Measurements from ENCODE around the gene FHAD1. TPM values are rescaled to one million over a fixed set of nuclear protein-coding genes. Genes with fewer than 3 reads are reported as not detected.

FHAD1 gene
- total RNA-seq, 3 donors from 2014 or later (not counting 1 experiment from before 2014, with no cell fraction given), result 0.72 to 1.9 (median 1.7) TPM

DNA sequence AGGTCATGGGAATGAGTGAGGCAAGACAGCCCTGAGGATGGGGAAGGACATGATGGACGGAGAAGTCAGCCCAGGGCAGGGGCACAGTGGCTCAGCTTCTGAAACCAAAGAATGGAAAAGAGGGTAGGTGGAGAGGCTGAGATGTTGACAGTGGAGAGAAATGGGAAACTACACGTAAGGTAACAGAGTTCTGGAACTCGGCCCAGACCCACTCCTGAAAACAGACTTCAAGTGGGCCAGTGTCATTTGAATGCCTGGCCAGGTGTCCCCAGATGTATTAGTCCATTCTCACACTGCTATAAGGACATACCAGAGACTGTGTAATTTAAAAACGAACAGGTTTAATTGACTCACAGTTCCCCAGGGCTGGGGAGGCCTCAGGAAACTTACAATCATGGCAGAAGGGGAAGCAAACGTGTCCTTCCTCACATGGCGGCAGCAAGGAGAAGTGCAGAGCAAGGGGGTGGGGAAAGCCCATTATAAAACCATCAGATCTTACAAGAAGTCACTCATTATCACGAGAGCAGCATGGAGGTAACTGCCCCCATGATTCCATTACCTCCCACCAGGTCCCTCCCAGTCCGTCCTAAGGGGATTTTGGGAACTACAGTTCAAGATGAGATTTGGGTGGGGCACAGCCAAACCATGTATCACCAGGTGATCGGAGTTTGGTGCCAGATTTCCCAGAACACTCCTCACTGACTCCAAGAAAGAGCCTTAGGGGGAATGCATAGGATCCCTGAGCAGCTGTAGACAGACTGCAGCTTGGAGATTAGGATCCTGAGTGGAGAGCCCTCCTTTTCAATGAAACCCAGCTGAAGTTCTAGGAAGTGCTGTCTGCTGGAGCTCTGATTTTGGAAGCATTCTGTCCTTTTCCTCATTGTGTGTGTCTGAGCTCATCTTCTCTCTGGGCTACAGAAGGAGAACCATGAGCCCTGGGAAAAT, 40.3 kb downstream of the FHAD1 start:
- H3K27me3 ChIP-seq (ENCODE audit: control insufficient read depth, insufficient read depth, low read length), result no peaks in the 10 kb centered on the region
- intact Hi-C loops (cut with micrococcal nuclease), result no loop called here
- H3K4me1 ChIP-seq (ENCODE audit: control insufficient read depth, insufficient read depth, low read length), result no peaks in the 10 kb centered on the region
- Mint-ChIP-seq H3K4me3 (no peak overlapping the region), H3K9me3 (no peaks in the 10 kb centered on the region), H3K27me3 (ENCODE audit: low read depth in 2 of 2) (peaks cover 2 to 14% of the 10 kb centered on the region in 2 donors), H3K27ac (no peak overlapping the region), H3K36me3 (no peaks in the 10 kb centered on the region), H3K4me1 (no peaks in the 10 kb centered on the region)
- ATAC-seq (no peak), DNase-seq (no peak)
- no peak overlapping the region for H3K27ac ChIP-seq (ENCODE audit: low read length)
- H3K36me3 ChIP-seq (ENCODE audit: control insufficient read depth, insufficient read depth, low read length), result no peaks in the 10 kb centered on the region
- H3K9me3 ChIP-seq (ENCODE audit: control insufficient read depth, insufficient read depth, low read length), result no peaks in the 10 kb centered on the region
- no peak for TF ChIP-seq CTCF (IDR thresholded peaks at IDR 0.05)
- 76% methylated on average over 4 of the region's 9 CpGs for WGBS (ENCODE audit: insufficient coverage)
- no peak overlapping the region for H3K4me3 ChIP-seq (ENCODE audit: low read length)

DNA sequence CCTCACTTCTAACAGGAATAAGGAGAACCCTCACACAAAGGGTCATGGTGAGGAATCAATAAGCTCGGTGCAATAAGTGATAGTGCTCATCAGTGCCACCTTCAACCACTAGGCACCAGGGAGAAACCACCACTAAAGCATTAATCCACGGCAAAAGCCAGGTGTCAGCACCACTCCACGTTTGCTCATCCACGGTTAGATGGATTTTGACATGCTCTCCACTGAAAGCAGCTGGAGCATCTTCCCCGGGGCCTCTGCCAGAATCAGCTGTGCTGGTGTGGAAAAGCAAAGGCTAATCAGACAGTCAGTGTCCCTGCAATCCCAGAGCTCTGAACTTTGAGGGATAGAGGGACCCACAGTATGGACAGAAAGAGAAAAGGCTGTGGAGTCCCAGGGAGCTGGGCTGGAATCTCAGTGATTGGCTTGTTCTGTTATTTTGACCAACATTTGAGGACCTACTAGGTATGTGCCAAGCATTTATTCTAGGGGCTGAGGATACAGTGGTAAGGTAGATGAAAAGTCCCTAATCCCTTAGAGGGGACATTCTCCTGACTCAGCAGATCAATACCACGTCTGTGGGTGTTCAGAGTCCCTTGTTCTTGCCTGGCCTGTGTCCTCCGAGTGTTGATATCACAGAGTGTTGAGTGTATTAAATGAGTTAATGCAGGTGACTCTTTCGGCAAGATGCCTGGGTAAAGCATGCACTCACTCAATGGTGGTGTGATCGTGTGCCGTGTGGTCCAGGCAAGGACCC, 41.3 kb downstream of the FHAD1 start:
- no peaks in the 10 kb centered on the region for H3K36me3 ChIP-seq (ENCODE audit: control insufficient read depth, insufficient read depth, low read length)
- no peaks in the 10 kb centered on the region for H3K4me1 ChIP-seq (ENCODE audit: control insufficient read depth, insufficient read depth, low read length)
- no peak overlapping the region for H3K4me3 ChIP-seq (ENCODE audit: low read length)
- ATAC-seq, result no peak
- 84% methylated on average over 10 of the region's 10 CpGs for WGBS (ENCODE audit: insufficient coverage)
- H3K9me3 ChIP-seq (ENCODE audit: control insufficient read depth, insufficient read depth, low read length), result no peaks in the 10 kb centered on the region
- Mint-ChIP-seq H3K27me3 (ENCODE audit: low read depth in 2 of 2) (peaks cover 2 to 14% of the 10 kb centered on the region in 2 donors), H3K9me3 (no peaks in the 10 kb centered on the region), H3K4me3 (no peak overlapping the region), H3K36me3 (no peaks in the 10 kb centered on the region), H3K27ac (no peak overlapping the region), H3K4me1 (no peaks in the 10 kb centered on the region)
- no peaks in the 10 kb centered on the region for H3K27me3 ChIP-seq (ENCODE audit: control insufficient read depth, insufficient read depth, low read length)
- H3K27ac ChIP-seq (ENCODE audit: low read length), result no peak overlapping the region
- DNase-seq, result no peak
- no peak for TF ChIP-seq CTCF (IDR thresholded peaks at IDR 0.05)
- intact Hi-C loops (cut with micrococcal nuclease), result no loop called here

DNA sequence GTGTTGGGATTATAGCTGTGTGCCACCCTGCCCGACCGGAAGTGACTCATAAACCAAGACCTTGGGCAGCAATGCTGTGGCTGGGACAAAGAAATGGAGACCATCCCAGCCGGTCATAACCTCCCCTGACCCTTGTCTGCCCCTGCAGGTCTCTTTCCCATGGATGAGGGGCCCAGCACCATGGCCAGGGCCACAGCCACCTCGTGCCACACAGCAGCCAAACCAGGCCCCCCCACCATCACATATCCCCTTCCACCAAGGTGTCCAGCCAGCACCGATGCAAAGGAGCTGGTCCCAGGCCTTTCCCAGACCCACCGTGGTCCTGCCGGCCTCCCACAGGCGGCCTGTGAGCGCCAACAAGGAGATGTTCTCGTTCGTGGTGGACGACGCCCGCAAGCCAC, 42.2 kb downstream of the FHAD1 start:
- Histone ChIP-seq H3K9me3 (ENCODE audit: control insufficient read depth, insufficient read depth, low read length) (no peaks in the 10 kb centered on the region), H3K36me3 (ENCODE audit: control insufficient read depth, insufficient read depth, low read length) (no peaks in the 10 kb centered on the region), H3K27ac (ENCODE audit: low read length) (no peak overlapping the region), H3K27me3 (ENCODE audit: control insufficient read depth, insufficient read depth, low read length) (no peaks in the 10 kb centered on the region), H3K4me1 (ENCODE audit: control insufficient read depth, insufficient read depth, low read length) (no peaks in the 10 kb centered on the region), H3K4me3 (ENCODE audit: low read length) (no peak overlapping the region)
- no peaks in the 10 kb centered on the region for H3K36me3 Mint-ChIP-seq
- ATAC-seq (no peak), DNase-seq (no peak)
- intact Hi-C loops (cut with micrococcal nuclease), result no loop called here
- no peaks in the 10 kb centered on the region for H3K9me3 Mint-ChIP-seq
- peaks cover 2 to 14% of the 10 kb centered on the region in 2 donors for H3K27me3 Mint-ChIP-seq (ENCODE audit: low read depth in 2 of 2)
- H3K4me1 Mint-ChIP-seq, result no peaks in the 10 kb centered on the region
- no peak overlapping the region for H3K4me3 Mint-ChIP-seq
- TF ChIP-seq CTCF (IDR thresholded peaks at IDR 0.05), result no peak
- WGBS (ENCODE audit: insufficient coverage), result 83% methylated on average over 14 of the region's 14 CpGs
- no peak overlapping the region for H3K27ac Mint-ChIP-seq
